Choroid plexus epithelial cell (primary cell): ENCODE results near the gene SLC12A8.

Source experiments
- DNase-seq: peaks from one replicate; pipeline ENCODE4 v3.0.0-alpha.2; 2010; ENCODE audit warnings: low read depth
- H3K4me3 ChIP-seq: 2 replicates; pipeline ENCODE4 v1.5.1; 2011; ENCODE audit warnings: low read depth, mild to moderate bottlenecking, control low read depth, low read length, moderate library complexity
- TF ChIP-seq, protein P1 (sequence below): conservative IDR thresholded peaks from 2 replicates; pipeline ENCODE4 v1.5.1; 2011; ENCODE audit warnings: low read depth, mild to moderate bottlenecking, control low read depth, inconsistent platforms, low read length, moderate library complexity

SLC12A8 gene

DNA sequence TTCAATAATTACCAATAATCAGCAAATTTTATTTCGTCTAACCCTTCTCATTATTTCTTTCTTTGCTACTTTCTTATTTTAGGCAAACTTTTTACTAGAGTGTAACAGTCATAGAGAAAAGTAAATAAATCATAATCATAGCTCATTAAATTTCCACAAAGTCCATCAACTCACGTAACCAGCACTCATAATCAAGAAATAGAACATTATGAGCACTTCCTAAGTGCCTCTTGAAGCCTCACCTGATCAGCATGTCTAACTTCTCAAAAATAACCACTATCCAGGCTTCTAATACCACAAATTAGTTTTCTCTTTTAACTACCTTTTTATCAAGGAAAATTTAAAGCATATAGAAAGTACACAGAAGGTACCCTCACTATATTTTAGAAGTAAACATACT is 38.4 kb upstream of the SLC12A8 start:
- no peak overlapping the region for H3K4me3 ChIP-seq
- TF ChIP-seq, protein P1, sequence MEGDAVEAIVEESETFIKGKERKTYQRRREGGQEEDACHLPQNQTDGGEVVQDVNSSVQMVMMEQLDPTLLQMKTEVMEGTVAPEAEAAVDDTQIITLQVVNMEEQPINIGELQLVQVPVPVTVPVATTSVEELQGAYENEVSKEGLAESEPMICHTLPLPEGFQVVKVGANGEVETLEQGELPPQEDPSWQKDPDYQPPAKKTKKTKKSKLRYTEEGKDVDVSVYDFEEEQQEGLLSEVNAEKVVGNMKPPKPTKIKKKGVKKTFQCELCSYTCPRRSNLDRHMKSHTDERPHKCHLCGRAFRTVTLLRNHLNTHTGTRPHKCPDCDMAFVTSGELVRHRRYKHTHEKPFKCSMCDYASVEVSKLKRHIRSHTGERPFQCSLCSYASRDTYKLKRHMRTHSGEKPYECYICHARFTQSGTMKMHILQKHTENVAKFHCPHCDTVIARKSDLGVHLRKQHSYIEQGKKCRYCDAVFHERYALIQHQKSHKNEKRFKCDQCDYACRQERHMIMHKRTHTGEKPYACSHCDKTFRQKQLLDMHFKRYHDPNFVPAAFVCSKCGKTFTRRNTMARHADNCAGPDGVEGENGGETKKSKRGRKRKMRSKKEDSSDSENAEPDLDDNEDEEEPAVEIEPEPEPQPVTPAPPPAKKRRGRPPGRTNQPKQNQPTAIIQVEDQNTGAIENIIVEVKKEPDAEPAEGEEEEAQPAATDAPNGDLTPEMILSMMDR, result no peak
- DNase-seq, result no peak

DNA sequence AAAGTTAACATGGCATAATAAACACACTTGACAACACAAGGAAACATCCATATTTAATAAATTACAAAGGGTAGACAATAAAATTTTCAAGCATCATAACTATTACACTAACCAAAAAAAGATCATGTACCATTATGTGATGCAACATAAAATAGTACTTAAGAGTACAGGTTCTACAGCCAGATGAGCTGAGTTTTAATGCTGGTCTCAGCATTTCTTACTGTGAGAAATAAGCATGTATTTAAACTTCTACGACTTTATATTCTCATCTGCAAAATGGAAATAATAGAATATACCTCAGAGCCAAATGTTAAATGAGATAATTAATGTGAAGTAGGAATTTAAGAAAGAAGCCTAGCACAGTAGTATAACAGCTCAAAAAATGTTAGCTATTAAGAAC is 33.7 kb upstream of the SLC12A8 start:
- TF ChIP-seq, protein P1, result no peak
- H3K4me3 ChIP-seq, result no peak overlapping the region
- no peak for DNase-seq

DNA sequence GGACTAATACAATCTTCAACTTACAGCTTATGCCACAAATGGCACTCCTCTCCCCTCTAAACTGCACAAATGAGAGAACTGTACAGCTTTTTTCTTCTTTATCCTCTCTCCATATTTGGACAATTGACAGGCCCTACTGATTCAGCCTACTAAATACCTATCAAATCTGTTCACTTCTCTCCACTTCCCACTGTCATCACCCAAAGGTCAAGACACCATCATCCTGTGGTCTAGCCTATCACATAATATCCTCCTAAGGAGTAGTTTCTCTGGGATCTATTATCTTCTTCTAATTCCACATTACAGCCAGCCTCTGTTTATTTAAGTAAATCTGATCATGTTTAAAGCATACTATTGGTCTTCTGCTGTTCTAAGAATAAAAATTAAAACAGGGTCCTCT is 33.0 kb upstream of the SLC12A8 start:
- H3K4me3 ChIP-seq, result no peak overlapping the region
- peak; percentile 25 for DNase-seq
- TF ChIP-seq, protein P1, result no peak

DNA sequence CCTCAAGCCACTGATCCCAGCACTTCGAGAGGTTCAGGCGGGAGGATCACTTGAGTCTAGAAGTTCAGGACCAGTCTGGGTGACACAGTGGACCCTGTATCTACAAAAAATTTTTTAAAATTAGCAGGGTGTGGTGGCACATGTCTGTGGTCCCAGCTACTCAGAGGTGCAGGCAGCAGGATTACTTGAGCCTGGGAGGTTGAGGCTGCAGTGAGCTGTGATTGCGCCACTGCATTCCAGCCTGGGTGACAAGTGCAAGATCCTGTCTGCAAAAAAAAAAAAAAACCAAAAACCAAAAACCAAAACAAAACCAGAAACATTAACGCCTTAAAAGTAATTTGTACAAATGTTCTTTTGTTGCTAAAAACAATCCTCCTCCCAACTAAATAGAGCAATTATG is 27.9 kb upstream of the SLC12A8 start:
- TF ChIP-seq, protein P1, result no peak
- no peak overlapping the region for H3K4me3 ChIP-seq
- DNase-seq, result peak; percentile 51

DNA sequence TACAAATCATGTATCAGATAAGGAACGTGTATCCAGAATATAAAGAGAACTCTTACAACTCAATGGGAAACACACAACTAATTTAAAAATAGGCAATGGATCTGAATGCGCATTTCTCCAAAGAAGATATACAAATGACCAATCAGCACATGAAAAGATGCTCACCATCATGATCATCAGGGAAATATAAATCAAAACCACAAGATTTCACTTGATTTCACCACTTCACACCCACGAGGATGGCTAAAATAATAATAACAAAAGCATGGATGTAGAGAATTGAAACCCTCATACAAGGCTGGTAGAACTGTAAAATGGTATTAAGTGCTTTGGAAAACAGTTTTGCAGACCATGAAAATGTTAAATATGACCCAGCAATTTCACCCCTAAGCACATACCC is 26.7 kb upstream of the SLC12A8 start:
- TF ChIP-seq, protein P1, result no peak
- DNase-seq, result no peak
- no peak overlapping the region for H3K4me3 ChIP-seq

DNA sequence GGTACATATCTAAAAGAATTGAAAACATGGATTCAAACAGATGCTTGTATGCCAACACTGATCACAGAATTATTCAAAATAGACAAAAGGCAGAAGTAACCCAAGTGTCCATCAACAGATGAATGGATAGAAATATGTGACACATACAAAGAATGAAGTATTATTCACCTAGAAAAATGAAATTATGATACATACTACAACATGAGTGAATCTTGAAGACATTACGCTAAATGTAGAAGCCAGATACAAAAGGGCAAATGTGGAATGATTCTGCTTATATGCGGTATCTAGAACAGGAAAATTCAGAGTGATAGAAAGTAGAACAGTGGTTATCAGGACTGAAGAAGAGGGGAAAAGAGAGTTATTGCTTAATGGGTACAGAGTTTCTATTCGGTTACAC is 26.2 kb upstream of the SLC12A8 start:
- H3K4me3 ChIP-seq, result no peak overlapping the region
- TF ChIP-seq, protein P1, result no peak
- no peak for DNase-seq

DNA sequence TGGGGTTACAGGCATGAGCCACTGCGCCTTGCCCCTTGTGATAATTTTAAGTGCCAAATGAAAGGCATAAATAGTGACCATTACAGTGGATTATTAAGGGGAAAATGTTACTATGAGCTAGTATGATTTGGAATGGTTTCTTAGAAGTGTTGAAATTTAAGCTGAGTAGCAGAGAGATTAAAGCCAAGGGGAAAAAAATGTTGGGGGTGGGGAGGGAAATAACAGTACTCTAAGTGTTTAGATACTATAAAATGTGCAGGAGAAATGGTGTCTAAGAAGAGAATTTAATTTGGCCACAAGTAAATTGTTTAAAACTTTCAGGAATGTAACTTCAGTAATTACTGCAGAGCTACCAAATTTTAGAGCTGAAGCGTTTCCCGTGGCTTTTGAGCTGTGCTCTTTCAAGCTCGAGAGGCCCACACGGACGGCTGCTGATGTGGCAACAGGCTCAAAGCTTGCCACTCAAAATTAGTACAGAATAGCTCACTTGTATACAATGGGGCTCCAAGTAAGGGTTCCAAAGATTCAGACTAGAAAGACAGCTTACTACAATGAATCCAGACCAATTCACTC is 23.9 kb upstream of the SLC12A8 start:
- TF ChIP-seq, protein P1, result no peak
- no peak overlapping the region for H3K4me3 ChIP-seq
- peak; percentile 26 for DNase-seq
